Thyroid gland (tissue), 4 donors: ENCODE data around the gene PSMD12. TPM values are rescaled to one million over a fixed set of nuclear protein-coding genes. Genes with fewer than 3 reads are reported as not detected.
"Not testable (repeated sequence)": the region's sequence is repeated elsewhere in the genome, so short reads cannot be mapped to it uniquely, and the experiment has no call there.

Experiments
- DNase-seq, 2 donors: peaks; one replicate each; pipeline ENCODE4 v3.0.0-alpha.2; 2019
- H3K27ac ChIP-seq, 3 donors: fragments of 200-600 bp; sonication (generic); 1 replicate in 2 of 3; 2 replicates in 1 of 3; pipeline ENCODE4 v1.5.1; 2016 to 2019; ENCODE audit warnings: mild to moderate bottlenecking in 1 of 3, moderate library complexity in 1 of 3
- H3K27me3 ChIP-seq: fragments of 200-600 bp; sonication (generic); one replicate; pipeline ENCODE4 v1.5.1; 2019
- H3K36me3 ChIP-seq, 2 donors: fragments of 200-600 bp; sonication (generic); one replicate each; pipeline ENCODE4 v1.5.1; 2016 to 2019
- H3K4me1 ChIP-seq, 2 donors: fragments of 200-600 bp; sonication (generic); one replicate each; pipeline ENCODE4 v1.5.1; 2017 to 2019
- H3K4me3 ChIP-seq, 3 donors: fragments of 200-600 bp; sonication (generic); replicated peaks in 1 of 3; 1 replicate in 2 of 3; 2 replicates in 1 of 3; pipeline ENCODE4 v1.5.1; 2016; ENCODE audit warnings: mild to moderate bottlenecking in 1 of 3
- H3K9me3 ChIP-seq: fragments of 200-600 bp; sonication (generic); one replicate; pipeline ENCODE4 v1.5.1; 2017
- CTCF ChIP-seq, 6 experiments: fragments of 200-600 bp in 3 of 6; fragments of 450-650 bp in 3 of 6; sonication (generic) in 3 of 6; IDR thresholded peaks; one replicate each; pipeline ENCODE4 v1.5.1; 2016 to 2019; ENCODE audit warnings: antibody characterized with exemption in 6 of 6, mild to moderate bottlenecking in 2 of 6, inconsistent platforms in 1 of 6, moderate library complexity in 1 of 6
- POLR2A ChIP-seq, 2 donors: fragments of 450-650 bp; IDR thresholded peaks; one replicate each; pipeline ENCODE4 v1.6.1; 2017; ENCODE audit warnings: antibody characterized with exemption in 2 of 2, mild to moderate bottlenecking in 2 of 2, moderate library complexity in 1 of 2
- WGBS, 2 donors: methylation state at CpG; one replicate each; pipeline ENCODE4 v1.1.5; 2017; 5-methylcytosine and 5-hydroxymethylcytosine counted together
- intact Hi-C: fragments of 100-400 bp; cut with DNase I; formaldehyde crosslinking; loops from one replicate; pipeline ENCODE4 v1.15.1; 2023
- total RNA-seq, 4 donors: library from RNA; depleted of rRNA; stranded (reverse); fragments of >200 nt; gene quantifications; one replicate each; pipeline ENCODE4 v1.2.3, GENCODE V29; 2016

The PSMD12 gene
- total RNA-seq, 4 donors from 2014 or later, result 19.1 to 30.9 (median 23.5) TPM

GRCh38 chr17:67328026-67328425, 38.4 kb downstream of the PSMD12 start:
- Histone ChIP-seq H3K27ac (no peak overlapping the region), H3K36me3 (no peaks in the 10 kb centered on the region), H3K9me3 (no peaks in the 10 kb centered on the region), H3K4me1 (no peaks in the 10 kb centered on the region), H3K27me3 (no peaks in the 10 kb centered on the region), H3K4me3 (no peak overlapping the region)
- intact Hi-C loops, result no loop called here
- WGBS, 2 donors, result 82 to 94% methylated on average over 3 of the region's 3 CpGs
- no peak for DNase-seq
- no peak for TF ChIP-seq CTCF (IDR thresholded peaks at IDR 0.05)
- TF ChIP-seq POLR2A (IDR thresholded peaks at IDR 0.05), result no peak

GRCh38 chr17:67326959-67327745, 39.2 kb downstream of the PSMD12 start:
- H3K36me3 ChIP-seq, DNase-seq, H3K4me1 ChIP-seq, intact Hi-C loops, H3K9me3 ChIP-seq, H3K4me3 ChIP-seq, H3K27me3 ChIP-seq, H3K27ac ChIP-seq: not testable (repeated sequence)
- 73 to 75% methylated on average over 12 to 13 of the region's 13 CpGs for WGBS, 2 donors

GRCh38 chr17:67326440-67326839, 39.9 kb downstream of the PSMD12 start:
- H3K36me3 ChIP-seq, result no peaks in the 10 kb centered on the region
- no peak for TF ChIP-seq CTCF (IDR thresholded peaks at IDR 0.05)
- TF ChIP-seq POLR2A (IDR thresholded peaks at IDR 0.05), result no peak
- no peak for DNase-seq
- no peak overlapping the region for H3K27ac ChIP-seq
- H3K4me3 ChIP-seq, result no peak overlapping the region
- no peaks in the 10 kb centered on the region for H3K27me3 ChIP-seq
- no peaks in the 10 kb centered on the region for H3K4me1 ChIP-seq
- WGBS, 2 donors, result 93 to 100% methylated on average over 3 of the region's 3 CpGs
- no peaks in the 10 kb centered on the region for H3K9me3 ChIP-seq
- intact Hi-C loops, result no loop called here

GRCh38 chr17:67324330-67324729, 42.0 kb downstream of the PSMD12 start:
- DNase-seq, result no peak
- intact Hi-C loops, result no loop called here
- no peaks in the 10 kb centered on the region for H3K27me3 ChIP-seq
- TF ChIP-seq CTCF (IDR thresholded peaks at IDR 0.05) (no peak), POLR2A (IDR thresholded peaks at IDR 0.05) (no peak)
- no peaks in the 10 kb centered on the region for H3K36me3 ChIP-seq
- H3K9me3 ChIP-seq, result no peaks in the 10 kb centered on the region
- no peaks in the 10 kb centered on the region for H3K4me1 ChIP-seq
- no peak overlapping the region for H3K27ac ChIP-seq
- WGBS, 2 donors, result 89 to 95% methylated on average over 2 of the region's 2 CpGs
- no peak overlapping the region for H3K4me3 ChIP-seq

- intact Hi-C loops, result no loop called here
- WGBS, 2 donors, result 88 to 92% methylated on average over 3 of the region's 3 CpGs
Observed at GRCh38 chr17:67323445-67323844, 42.9 kb downstream of the PSMD12 start.

More at GRCh38 chr17:67323445-67323844, 42.9 kb downstream of the PSMD12 start:
- no peak for TF ChIP-seq CTCF (IDR thresholded peaks at IDR 0.05)
- TF ChIP-seq POLR2A (IDR thresholded peaks at IDR 0.05), result no peak
- H3K9me3 ChIP-seq, result no peaks in the 10 kb centered on the region
- H3K4me3 ChIP-seq, result no peak overlapping the region
- no peaks in the 10 kb centered on the region for H3K27me3 ChIP-seq
- no peaks in the 10 kb centered on the region for H3K4me1 ChIP-seq
- no peaks in the 10 kb centered on the region for H3K36me3 ChIP-seq
- no peak overlapping the region for H3K27ac ChIP-seq
- no peak for DNase-seq
